Mucosa of gallbladder (tissue), 1 donor: ENCODE data around the gene RGL1. TPM values are rescaled to one million over a fixed set of nuclear protein-coding genes. Genes with fewer than 3 reads are reported as not detected.
A peak's percentile ranks its signal among the peaks of the same experiment; 100 is the strongest.

Experiments
- DNase-seq: peaks from one replicate; pipeline ENCODE4 v3.0.0-alpha.2; 2020; ENCODE audit warnings: low spot score
- total RNA-seq: library from RNA; stranded (reverse); gene quantifications from one replicate; pipeline ENCODE4 v1.2.1, GENCODE V29; 2021
- donor health status: DM: no; HTN: no; CAD: no.

The RGL1 gene
- total RNA-seq, 1 donor from 2014 or later, result 13.1 TPM

GRCh38 chr1:183821309-183821888, 16.5 kb downstream of the RGL1 start:
- DNase-seq, result no peak

GRCh38 chr1:183821889-183822611, 17.1 kb downstream of the RGL1 start:
- peak; percentile 40 for DNase-seq

GRCh38 chr1:183824291-183824690, 19.4 kb downstream of the RGL1 start:
- no peak for DNase-seq

- DNase-seq, result no peak
These were observed 22.9 kb downstream of the RGL1 start for GRCh38 chr1:183827801-183828200.

GRCh38 chr1:183830389-183830788, 25.5 kb downstream of the RGL1 start:
- no peak for DNase-seq

- DNase-seq, result no peak
These were observed 26.4 kb downstream of the RGL1 start for GRCh38 chr1:183831311-183831710.

- no peak for DNase-seq
These were observed 27.5 kb downstream of the RGL1 start for GRCh38 chr1:183832459-183832858.

- DNase-seq, result no peak
These were observed 29.6 kb downstream of the RGL1 start for GRCh38 chr1:183834568-183834967.

- no peak for DNase-seq
These were observed 31.7 kb downstream of the RGL1 start for GRCh38 chr1:183836598-183836997.

GRCh38 chr1:183837062-183837461, 32.1 kb downstream of the RGL1 start:
- DNase-seq, result no peak

GRCh38 chr1:183838221-183838620, 33.3 kb downstream of the RGL1 start:
- no peak for DNase-seq

GRCh38 chr1:183840140-183840539, 35.2 kb downstream of the RGL1 start:
- no peak for DNase-seq

- DNase-seq, result no peak
These were observed 36.6 kb downstream of the RGL1 start for GRCh38 chr1:183841550-183841949.

GRCh38 chr1:183841950-183842794, 37.3 kb downstream of the RGL1 start:
- DNase-seq, result peak; percentile 20

GRCh38 chr1:183842795-183843144, 37.9 kb downstream of the RGL1 start:
- DNase-seq, result no peak

GRCh38 chr1:183844806-183845205, 39.9 kb downstream of the RGL1 start:
- no peak for DNase-seq

GRCh38 chr1:183845681-183846080, 40.8 kb downstream of the RGL1 start:
- DNase-seq, result no peak

GRCh38 chr1:183847641-183848040, 42.7 kb downstream of the RGL1 start:
- DNase-seq, result no peak

- DNase-seq, result no peak
These were observed 45.9 kb downstream of the RGL1 start for GRCh38 chr1:183850852-183851251.

GRCh38 chr1:183859119-183859518, 54.2 kb downstream of the RGL1 start:
- DNase-seq, result no peak

- no peak for DNase-seq
These were observed 54.9 kb downstream of the RGL1 start for GRCh38 chr1:183859831-183860230.

GRCh38 chr1:183862967-183863366, 58.0 kb downstream of the RGL1 start:
- no peak for DNase-seq

GRCh38 chr1:183863852-183864251, 58.9 kb downstream of the RGL1 start:
- no peak for DNase-seq
